GM12865 (cell line): Measurements from ENCODE around the gene LDLRAP1.

ENCODE experiments used
- DNase-seq: peaks from one replicate; pipeline ENCODE4 v3.0.0; 2010; ENCODE audit warnings: low read depth
- H3K4me3 ChIP-seq: 2 replicates; pipeline ENCODE4 v1.5.1; 2011; ENCODE audit warnings: mild to moderate bottlenecking, low read depth, low read length, control low read depth
- TF ChIP-seq, protein P1 (sequence below): IDR thresholded peaks from 2 replicates; pipeline ENCODE4 v1.5.1; 2011; ENCODE audit warnings: low read length, control low read depth, low read depth, inconsistent platforms; ENCODE audit not compliant: insufficient read depth; ENCODE audit errors: missing control alignments

Gene LDLRAP1

DNA sequence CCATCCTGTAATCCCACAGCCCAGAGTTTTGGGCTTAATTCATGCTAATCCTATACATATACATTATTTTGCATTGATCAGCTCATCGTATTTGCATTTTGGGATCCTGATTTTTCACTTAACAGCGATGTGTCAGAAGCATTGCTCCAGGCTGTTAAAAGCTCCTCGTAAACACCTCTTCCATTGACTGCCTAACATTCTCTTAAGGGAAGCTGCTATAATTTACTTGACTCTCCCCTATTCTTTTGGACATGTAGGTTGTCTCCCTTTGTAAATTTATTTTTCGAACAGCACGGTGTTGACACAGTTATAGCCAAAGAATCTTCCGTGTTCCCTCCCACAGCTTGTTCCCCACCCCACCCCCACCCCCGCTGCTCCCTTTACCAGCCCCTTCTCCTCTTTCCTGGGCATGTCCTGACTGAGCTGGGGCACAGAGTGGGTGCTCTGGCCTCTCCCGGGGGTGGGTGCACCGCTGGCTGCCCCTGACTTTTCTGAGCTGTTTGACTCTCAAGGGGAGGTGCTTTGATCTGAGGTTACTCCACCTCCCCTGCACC, 22.8 kb downstream of the LDLRAP1 start:
- TF ChIP-seq, protein P1, sequence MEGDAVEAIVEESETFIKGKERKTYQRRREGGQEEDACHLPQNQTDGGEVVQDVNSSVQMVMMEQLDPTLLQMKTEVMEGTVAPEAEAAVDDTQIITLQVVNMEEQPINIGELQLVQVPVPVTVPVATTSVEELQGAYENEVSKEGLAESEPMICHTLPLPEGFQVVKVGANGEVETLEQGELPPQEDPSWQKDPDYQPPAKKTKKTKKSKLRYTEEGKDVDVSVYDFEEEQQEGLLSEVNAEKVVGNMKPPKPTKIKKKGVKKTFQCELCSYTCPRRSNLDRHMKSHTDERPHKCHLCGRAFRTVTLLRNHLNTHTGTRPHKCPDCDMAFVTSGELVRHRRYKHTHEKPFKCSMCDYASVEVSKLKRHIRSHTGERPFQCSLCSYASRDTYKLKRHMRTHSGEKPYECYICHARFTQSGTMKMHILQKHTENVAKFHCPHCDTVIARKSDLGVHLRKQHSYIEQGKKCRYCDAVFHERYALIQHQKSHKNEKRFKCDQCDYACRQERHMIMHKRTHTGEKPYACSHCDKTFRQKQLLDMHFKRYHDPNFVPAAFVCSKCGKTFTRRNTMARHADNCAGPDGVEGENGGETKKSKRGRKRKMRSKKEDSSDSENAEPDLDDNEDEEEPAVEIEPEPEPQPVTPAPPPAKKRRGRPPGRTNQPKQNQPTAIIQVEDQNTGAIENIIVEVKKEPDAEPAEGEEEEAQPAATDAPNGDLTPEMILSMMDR, result no peak
- H3K4me3 ChIP-seq, result no peak overlapping the region
- DNase-seq, result no peak

DNA sequence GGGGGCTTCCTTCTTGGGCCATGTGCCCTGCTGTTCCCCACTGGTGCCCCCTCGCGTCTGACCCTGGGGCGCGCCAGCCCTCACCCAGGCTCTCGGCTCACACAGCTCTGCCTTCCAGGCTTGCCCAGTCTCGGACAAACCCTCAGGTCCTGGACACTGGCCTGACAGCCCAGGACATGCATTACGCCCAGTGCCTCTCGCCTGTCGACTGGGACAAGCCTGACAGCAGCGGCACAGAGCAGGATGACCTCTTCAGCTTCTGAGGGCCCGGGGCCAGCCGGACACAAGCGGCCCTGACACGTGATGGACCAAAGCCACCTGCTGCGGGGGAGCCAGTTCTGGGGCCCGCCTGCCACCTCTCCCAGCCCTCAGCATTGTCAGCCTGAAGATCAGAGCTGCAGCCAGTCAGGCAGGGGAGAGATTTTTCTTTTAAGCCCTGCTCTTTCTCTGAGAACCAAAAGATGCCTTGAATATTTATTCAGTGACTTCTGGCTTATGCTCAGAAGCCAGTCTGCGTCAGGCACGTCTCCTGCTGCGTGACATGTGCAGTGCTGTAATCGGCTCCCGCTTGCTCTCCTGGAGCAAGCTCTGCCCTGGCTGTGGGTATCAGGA, 23.4 kb downstream of the LDLRAP1 start:
- DNase-seq, result no peak
- TF ChIP-seq, protein P1, result no peak
- no peak overlapping the region for H3K4me3 ChIP-seq

DNA sequence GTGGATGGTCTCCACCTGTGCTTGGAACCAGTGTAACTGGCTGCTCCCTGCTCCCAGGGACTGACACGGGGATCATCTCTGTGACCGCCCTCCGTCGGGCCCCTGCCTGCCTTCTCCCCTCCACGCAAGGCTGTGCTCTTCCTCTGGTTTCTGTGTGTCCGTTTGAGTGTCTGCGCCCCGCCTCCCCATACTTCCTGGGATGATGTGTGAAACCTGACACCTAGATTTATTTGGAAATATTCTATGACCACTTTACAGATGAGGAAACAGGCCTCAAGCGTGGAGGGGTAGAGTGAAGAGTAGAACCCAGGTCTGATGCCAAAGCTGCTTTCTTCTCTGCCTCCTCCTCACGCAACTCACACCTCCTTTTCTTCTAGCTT, 24.3 kb downstream of the LDLRAP1 start:
- no peak for DNase-seq
- TF ChIP-seq, protein P1, result no peak
- H3K4me3 ChIP-seq, result no peak overlapping the region

DNA sequence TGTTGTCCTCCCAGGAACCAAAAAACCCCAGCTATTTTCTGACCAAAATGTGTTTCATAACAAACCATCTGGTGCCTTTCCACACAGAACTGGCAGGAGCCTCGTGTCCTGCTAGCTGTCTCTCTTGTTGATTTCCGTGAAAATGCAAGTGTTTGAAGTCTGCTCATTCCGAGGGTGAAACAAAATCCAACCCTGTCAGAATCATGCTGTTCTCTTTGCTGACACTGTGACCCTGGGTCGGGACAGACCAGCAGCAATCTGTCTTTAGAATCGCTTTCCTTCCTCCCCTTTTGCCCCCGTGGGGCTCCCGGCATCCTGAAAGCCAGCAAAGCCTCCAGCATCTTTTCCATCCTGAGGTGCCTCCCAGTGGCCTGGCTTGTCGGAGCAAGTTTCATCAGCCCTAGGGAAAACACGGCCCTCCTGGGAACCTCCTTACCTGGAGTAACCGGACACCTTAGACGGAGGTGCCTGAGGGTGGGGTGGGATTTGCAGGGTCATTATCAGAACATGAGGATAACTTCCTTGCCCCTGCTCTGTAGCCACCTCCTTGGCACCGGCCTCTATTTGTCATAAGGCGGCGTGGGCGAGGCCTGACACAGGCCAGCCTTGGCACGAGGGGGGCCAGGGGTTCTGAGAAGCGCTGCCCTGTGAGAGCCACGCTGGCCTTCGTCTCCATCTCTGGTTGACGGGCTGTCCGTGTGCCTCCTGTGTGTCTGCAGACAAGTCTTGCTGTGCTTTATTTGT, 24.9 kb downstream of the LDLRAP1 start:
- TF ChIP-seq, protein P1, result no peak
- no peak for DNase-seq
- no peak overlapping the region for H3K4me3 ChIP-seq

DNA sequence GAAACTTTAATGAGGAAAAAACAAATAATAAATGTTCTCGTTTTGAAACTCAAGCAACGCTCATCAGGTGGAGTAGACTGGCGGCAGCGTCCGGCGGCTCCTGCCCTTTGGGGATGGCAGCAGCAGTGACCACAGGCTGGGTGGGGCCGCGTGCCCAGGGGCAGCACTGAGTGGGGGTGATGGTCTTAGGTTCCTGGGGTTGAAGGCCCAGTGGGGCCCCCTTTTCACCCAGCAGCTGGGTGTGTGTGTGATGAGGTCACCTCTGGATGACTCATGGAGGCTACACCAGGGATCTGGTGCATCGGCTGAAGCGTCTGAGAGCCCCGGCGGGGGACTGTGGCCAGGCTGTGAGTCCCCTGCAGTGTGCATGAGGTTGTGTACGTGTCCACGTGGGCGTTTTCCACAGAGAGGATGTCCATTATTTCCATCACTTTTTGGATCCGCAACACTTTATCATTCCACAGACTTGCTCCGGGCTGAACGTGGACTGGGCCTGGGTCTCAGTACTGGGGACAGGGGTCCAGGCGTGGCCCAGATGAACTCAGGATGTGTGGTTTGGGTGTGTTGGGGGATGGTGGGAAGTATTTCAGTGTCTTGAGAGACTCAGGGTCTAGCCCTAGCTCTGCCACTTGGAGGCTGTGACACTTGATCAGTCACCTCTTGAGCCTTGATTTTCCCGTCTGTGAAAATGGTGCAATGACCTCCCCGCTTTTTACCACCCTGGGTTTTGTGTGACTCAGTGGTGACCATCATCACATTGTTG, 25.6 kb downstream of the LDLRAP1 start:
- H3K4me3 ChIP-seq, result no peak overlapping the region
- no peak for DNase-seq
- TF ChIP-seq, protein P1, result no peak

DNA sequence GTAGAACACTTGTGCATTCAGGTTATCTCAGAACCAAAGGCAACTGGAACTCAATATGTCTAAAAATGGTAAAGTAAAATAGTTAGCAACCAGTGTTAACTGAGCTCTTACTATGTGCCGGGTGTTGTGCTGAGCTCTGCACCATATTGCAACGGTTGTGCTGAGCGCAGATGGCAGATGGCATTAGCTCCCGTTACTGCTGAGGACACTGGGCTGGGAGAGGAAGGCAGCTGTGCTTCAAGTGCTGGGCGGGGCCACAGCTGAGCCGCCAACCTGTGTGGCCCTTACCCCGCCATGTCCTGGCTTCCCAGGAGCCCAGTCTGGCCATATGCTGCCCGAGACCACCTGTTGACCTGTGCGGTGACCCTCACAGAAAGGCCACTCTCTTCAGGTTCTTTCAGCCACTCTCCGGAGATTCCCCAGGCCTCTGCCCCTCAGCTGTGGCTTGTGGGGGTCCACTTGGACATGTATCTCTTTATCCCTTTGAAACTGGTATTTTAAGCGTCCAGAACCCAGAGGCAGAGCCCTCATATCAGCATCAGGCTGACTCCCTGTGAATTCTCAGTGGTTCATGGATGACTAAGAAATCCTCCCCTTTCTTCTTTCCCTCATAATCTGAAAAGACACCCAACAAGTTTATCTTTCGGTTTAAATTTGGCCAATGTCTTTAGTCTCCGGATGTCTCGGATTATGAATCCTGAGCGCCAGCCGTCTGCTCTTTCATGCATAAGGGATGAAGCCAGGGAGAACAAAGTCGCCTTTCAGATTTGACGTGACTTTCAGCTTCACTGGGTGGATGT, 26.4 kb downstream of the LDLRAP1 start:
- TF ChIP-seq, protein P1, result no peak
- DNase-seq, result no peak
- H3K4me3 ChIP-seq, result no peak overlapping the region
